ENCODE data around the gene CNTNAP2. TPM values are rescaled to one million over a fixed set of nuclear protein-coding genes. Genes with fewer than 3 reads are reported as not detected.

Gene CNTNAP2
- total RNA-seq, result 0.49 TPM

DNA sequence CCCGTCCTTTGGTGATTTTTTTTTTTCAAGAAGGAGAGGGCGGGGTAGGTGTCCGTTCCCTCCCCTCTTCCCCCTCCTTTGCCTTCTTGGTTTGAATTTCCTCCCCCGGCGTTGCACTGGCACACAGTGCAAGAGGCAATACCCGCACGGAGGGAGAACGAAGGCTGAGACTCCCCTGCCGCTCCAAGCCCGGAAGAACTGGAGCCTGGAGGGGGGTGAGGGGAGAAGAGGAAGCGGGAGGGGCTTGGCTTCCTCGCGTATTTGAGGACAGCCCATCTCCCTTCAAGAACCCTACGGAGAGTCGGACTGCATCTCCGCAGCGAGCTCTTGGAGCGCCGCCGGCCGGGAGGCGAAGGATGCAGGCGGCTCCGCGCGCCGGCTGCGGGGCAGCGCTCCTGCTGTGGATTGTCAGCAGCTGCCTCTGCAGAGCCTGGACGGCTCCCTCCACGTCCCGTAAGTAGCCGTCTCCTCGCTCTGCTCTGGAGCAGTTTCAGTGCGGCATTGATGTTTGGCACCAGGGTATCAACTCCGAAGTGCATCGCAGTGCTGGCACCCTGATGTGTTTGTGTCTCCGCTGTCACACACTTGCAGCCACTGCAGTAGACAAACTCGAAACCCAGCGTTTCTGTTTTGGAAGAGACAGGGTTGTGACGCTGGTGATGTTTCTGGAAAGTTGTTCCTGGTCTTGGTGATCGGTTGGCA, at the start of gene CNTNAP2:
CNTNAP2 (plus strand) TSS at position 281 of the 702 bp plus-strand sequence; CDS start at position 357, 76 bp downstream.
- no peak for DNase-seq (ENCODE audit: low spot score)
- intact Hi-C loops (cut with DNase I), result no loop called here

DNA sequence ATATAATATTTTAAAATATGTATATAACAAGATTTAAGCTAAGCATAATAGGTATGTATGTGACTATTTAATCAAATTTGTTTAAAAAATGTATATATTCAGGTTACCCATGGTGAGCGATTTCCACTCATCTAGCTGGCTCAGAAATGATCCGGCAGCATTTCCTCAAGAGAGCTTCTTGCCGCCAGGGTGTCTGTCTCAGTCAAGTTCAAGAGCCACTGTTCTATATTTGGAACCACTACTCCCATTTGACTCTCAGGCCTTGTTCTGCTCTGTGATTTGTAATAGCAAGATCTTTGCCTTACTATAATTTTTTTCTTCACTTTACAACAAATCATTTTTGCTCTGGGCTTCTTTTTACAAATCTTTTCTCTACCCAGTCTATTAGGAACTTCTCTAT, 48.7 kb upstream of the CNTNAP2 start:
- DNase-seq (ENCODE audit: low spot score), result no peak
- ATAC-seq, result no peak
- intact Hi-C loops (cut with DNase I), result loop anchor here (10.0 kb wide), 1 partner anchor 917 kb away; no protein-coding TSS in a partner anchor

More for the DNA sequence above, at the start of gene CNTNAP2:
- ATAC-seq, result peak; percentile 41

DNA sequence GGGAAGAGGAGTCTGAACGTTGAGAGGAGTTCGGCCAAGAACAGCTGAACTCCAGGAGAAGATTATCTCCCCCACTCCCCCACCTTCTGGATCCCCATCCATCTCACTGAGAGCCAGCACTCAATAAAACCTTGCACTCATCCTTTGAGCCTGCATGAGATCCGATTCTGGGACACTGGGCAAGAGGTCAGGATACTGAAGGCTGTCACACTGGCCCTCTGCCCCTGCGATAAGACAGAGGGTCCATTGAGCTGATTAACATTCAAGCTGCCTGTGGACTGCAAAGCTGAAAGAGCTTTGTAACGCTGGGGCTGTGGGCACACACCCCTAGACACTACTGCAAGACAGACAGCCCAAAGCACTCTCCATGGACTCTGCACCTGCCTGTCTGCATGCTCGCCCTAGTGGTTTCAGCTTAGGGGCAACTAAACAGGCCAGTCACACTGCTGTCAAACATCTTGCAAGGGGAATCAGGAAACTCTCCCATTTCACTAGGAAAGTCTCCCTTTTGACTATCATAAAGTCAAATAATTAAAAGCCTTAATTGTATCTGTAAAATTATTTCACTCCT, 42.3 kb upstream of the CNTNAP2 start:
- ATAC-seq (no peak), DNase-seq (ENCODE audit: low spot score) (no peak)
- intact Hi-C loops (cut with DNase I), result no loop called here

- DNase-seq (ENCODE audit: low spot score), result no peak
- no peak for ATAC-seq
- intact Hi-C loops (cut with DNase I), result no loop called here
Measured at GRCh38 chr7:146076344-146076743, 40.3 kb upstream of the CNTNAP2 start.

DNA sequence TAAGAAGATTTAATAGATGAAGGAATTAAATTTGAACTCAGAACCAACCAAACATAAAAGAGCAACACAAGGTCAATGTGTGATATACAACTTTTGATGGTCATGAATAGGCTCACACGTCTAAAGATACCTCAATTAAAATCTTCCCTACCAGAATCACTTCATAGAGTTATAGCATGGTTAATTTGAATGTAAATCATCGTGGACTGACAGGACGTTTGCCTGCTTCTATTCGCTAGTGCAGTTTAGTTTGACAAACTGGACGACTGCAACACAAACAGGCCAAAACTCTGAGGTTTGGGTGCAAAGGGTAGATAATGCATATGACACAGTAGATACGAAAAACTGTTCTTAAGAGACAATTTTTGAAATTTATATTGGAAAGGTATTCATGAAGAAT, 32.5 kb upstream of the CNTNAP2 start:
- DNase-seq (ENCODE audit: low spot score), result no peak
- no peak for ATAC-seq
- intact Hi-C loops (cut with DNase I), result no loop called here

GRCh38 chr7:146090023-146090645, 26.5 kb upstream of the CNTNAP2 start:
- DNase-seq (ENCODE audit: low spot score), result no peak
- no peak for ATAC-seq
- intact Hi-C loops (cut with DNase I), result no loop called here

DNA sequence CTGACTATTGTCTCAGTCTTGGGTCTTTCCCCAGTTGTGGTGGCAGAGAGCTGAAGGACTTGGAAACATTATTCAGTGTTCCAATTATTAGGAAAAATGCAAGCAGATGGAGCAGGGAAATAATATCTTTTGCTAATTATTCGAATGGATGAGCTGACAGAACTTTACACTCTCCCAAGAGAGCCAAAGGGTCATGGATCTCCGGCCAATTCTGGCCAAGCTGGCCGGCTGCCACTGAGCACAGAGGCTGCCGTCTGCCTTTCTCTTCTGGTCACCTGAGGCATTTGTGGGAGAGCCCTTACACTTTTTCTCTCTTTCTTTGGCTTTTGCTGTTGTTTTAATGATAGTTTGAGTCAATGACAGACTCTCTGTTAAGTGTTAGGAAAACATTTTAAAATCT, 22.2 kb upstream of the CNTNAP2 start:
- ATAC-seq (no peak), DNase-seq (ENCODE audit: low spot score) (no peak)
- intact Hi-C loops (cut with DNase I), result no loop called here

DNA sequence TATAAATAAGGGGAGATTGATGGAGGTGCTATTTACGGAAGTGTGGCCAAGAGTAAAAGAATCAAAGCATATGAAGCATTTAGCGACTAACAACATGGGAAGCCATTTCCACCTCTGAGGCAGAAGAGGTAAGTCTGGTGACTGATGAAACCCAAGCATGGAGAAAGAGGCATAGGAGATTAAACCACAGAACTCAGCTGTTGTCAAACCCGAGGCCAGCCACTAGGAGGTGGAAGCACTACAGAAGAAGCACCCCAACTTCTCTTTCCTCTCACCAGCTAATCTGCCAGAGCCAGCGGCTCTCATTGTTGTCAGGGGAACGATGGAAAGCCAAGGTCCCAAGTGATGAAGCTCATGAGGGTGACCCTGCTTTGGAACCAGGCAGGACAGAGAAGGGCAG, 19.6 kb upstream of the CNTNAP2 start:
- DNase-seq (ENCODE audit: low spot score) (no peak), ATAC-seq (no peak)
- intact Hi-C loops (cut with DNase I), result no loop called here

DNA sequence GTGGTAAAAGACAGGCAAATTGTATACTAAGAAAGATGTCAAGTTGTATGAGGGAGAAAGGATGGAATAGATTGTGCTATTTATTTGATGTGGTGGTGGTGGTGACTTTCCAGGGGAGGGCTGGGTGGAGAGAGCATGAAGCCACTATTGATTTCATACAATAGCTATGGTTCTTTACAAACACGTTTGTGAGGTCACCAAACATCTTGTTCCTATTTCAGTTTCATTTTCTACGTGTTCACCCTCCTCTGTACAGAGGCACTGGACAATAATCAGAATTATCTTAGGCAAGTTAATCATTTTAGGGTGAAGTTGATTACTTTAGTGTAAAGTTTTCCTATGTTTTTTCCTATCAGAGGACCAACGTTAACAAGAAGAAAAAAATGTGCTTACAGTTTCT, 10.3 kb upstream of the CNTNAP2 start:
- intact Hi-C loops (cut with DNase I), result no loop called here
- ATAC-seq (no peak), DNase-seq (ENCODE audit: low spot score) (no peak)

GRCh38 chr7:146112755-146113154, 3.8 kb upstream of the CNTNAP2 start:
- DNase-seq (ENCODE audit: low spot score), result no peak
- intact Hi-C loops (cut with DNase I), result no loop called here
- no peak for ATAC-seq

DNA sequence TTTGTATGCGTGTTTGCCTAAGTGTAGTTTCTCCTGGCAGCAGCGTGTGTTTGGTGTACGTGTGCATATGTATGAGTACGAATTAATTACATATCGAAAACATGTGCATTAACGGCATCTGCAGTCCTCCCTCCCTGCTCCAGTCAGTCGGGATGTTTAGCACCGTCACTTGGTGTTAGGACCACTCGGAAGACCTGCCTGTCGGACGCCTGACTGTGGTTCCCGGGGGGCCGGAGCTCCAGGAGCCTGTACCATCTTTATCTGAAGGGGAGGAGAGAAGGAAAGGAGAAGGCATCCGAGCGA, 1.1 kb upstream of the CNTNAP2 start:
- DNase-seq (ENCODE audit: low spot score) (no peak), ATAC-seq (peak; percentile 17)
- intact Hi-C loops (cut with DNase I), result no loop called here

DNA sequence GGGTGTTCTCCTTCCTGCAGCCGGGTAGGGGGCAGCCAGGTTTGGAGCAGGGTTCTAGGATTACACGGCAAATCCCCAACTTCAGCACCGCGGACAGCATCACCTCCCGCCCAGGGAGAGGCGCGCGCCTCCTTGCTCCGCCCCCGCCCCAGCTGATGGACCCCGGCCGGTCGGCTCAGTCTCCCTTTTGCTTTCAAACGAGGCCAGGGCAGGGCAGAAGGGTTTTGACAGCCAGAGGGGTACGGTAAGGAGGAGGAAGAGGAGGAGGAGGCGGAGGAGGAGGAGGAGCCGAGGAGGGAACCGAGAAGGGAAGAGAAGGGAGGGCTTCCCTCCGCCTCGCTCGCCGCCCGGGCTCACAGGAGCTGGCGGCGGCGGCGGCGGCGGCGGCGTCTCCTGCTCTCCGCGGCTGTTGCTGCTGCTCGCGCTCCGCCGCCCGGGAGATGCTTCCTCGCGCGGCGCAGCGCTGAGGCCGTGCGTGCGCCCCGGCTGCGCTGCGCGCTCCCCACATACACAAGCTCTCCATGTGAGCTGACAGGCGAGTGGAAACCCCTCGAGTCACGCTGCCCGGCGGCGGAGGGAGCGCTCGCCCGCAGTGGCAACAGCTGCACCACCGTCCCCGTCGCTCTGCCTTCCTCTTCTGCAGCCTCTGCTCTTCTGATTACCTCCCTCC, 615 bp upstream of the CNTNAP2 start:
- DNase-seq (ENCODE audit: low spot score) (peak; percentile 73), ATAC-seq (peak; percentile 84)
- intact Hi-C loops (cut with DNase I), result no loop called here

DNA sequence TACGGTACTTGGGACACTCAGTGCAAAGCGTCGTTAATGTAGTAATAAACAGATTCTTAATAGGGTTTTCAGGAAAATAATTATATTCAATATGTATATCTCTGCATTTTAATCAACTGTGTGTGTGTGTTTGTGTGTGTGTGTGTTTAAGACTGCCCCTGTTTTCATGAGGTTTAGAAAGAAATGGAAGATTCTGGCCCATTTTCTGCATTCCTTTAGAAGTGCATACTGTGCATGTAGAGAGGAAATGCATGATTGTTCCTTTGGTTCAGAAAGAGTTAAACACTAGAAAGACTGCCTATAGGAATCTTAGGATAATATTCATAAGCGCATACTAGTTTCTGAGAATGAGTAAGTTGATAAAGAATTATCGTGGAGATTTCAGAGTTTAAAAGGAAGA, 975 bp downstream of the CNTNAP2 start:
- intact Hi-C loops (cut with DNase I), result no loop called here
- no peak for ATAC-seq

DNA sequence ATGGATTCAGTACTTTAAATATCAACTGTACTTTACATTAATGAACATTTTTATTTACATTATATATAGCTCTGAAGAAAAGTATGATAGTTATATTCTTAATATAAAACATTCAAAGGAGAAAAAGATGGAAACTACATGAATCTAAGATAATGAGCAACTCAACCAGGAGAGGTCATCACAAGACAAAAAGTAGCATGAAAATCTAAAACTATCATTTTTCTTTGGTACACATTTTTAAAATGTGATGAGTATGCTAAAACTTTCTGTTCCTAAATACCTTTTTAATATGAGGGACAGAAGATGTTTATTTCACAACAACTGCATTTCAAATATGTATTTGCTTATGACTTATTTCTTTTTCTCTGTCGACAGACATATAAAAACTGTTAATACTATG, 2.4 kb downstream of the CNTNAP2 start:
- intact Hi-C loops (cut with DNase I), result no loop called here
- ATAC-seq (no peak), DNase-seq (ENCODE audit: low spot score) (no peak)

More for the DNA sequence above, 975 bp downstream of the CNTNAP2 start:
- DNase-seq (ENCODE audit: low spot score), result no peak

GRCh38 chr7:146123715-146124114, 7.1 kb downstream of the CNTNAP2 start:
- intact Hi-C loops (cut with DNase I), result no loop called here
- ATAC-seq, result no peak
- DNase-seq (ENCODE audit: low spot score), result no peak

DNA sequence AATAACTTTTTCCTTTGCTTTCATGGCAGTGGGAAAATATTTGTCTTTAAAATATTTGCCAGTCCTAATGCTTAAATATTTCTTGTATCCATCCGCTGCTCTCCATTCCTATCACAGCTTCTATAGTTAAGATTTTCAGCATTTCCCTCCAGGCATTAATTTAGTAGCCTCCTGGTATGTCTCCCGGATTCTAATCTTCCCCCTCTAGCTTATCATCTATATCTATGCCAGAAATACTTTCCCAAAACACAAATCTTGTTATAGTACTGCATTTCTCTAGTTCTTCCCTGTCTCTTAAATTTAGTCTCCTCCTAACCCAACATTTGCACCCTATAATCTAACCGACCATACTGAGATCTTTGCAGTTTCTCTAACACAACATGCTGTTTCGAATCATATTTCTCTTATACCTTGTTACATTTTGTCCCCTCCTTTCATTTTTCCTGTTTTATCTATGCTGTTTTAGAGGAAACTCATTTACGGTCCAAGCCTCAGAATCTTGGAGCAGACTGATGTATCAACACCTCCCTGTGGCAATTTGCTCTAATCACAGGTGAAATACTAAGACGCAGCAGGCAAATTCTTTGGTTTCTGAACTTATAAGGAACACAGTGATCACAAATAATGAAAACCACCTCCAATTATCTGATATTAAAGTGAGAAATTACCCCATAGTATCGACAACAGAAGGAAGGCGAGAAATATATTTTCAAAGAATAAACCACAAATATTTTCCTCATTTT, 10.3 kb downstream of the CNTNAP2 start:
- DNase-seq (ENCODE audit: low spot score) (no peak), ATAC-seq (no peak)
- intact Hi-C loops (cut with DNase I), result no loop called here

GRCh38 chr7:146129296-146129695, 12.7 kb downstream of the CNTNAP2 start:
- intact Hi-C loops (cut with DNase I), result no loop called here
- DNase-seq (ENCODE audit: low spot score), result no peak
- no peak for ATAC-seq

DNA sequence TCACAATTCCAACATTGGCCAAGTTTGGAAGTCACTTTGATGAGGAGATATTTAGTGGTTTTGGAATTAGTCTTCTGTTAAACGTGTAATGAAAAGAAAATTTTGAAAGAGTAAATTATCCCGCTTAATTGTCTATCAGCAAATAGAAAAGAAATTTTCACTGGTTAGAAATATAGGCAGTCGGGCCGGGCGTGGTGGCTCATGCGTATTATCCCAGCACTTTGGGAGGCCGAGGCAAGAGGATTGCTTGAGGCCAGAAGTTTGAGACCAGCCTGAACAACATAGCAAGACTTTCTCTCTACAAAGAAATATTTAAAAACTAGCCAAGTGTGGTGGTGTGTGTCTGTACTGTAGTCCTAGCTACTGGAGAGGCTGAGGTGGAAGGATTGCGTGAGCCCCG, 13.4 kb downstream of the CNTNAP2 start:
- no peak for DNase-seq (ENCODE audit: low spot score)
- no peak for ATAC-seq
- intact Hi-C loops (cut with DNase I), result no loop called here

GRCh38 chr7:146131701-146132100, 15.1 kb downstream of the CNTNAP2 start:
- ATAC-seq (no peak), DNase-seq (ENCODE audit: low spot score) (no peak)
- intact Hi-C loops (cut with DNase I), result no loop called here

Measured in sciatic nerve (tissue), 2 donors.